ENCODE measurements around the gene HYAL2. TPM values are rescaled to one million over a fixed set of nuclear protein-coding genes. Genes with fewer than 3 reads are reported as not detected.

HYAL2 gene
- total RNA-seq: 30.0 TPM

GRCh38 chr3:50322386-50323091 lies at the start of gene HYAL2:
Gene HYAL2 (minus strand): TSS chr3:50322745. CDS start chr3:50320489, 2,256 bp downstream.

GRCh38 chr3:50358911-50359759 lies 36.6 kb upstream of the HYAL2 start, which contains the start of gene TMEM115:
Gene TMEM115 (minus strand): TSS chr3:50359521. CDS start chr3:50359063, 458 bp downstream.

GRCh38 chr3:50350527-50351322 lies 28.2 kb upstream of the HYAL2 start, which contains the start of the genes CYB561D2 and NPRL2:
Gene CYB561D2 (plus strand): TSS chr3:50350862. CDS start chr3:50351434, 572 bp downstream.
Gene NPRL2 (minus strand): TSS chr3:50350775. CDS start chr3:50350652, 123 bp downstream.

GRCh38 chr3:50345586-50346234 lies 23.2 kb upstream of the HYAL2 start, which contains the start of gene ZMYND10:
Gene ZMYND10 (minus strand): TSS chr3:50345732. CDS start chr3:50345579, 153 bp downstream.

GRCh38 chr3:50340448-50341329 lies 18.1 kb upstream of the HYAL2 start, which contains the start of gene RASSF1:
Gene RASSF1 (minus strand): TSS chr3:50340836. CDS start chr3:50340805, 31 bp downstream.

GRCh38 chr3:50327943-50328691 lies 5.6 kb upstream of the HYAL2 start, which contains the start of gene TUSC2:
Gene TUSC2 (minus strand): TSS chr3:50328223. CDS start chr3:50328099, 124 bp downstream.

GRCh38 chr3:50303013-50303815 lies 19.3 kb downstream of the HYAL2 start, which contains the start of gene HYAL1:
Gene HYAL1 (minus strand): TSS chr3:50303574. CDS start chr3:50302956, 618 bp downstream.

GRCh38 chr3:50298836-50299637 lies 23.5 kb downstream of the HYAL2 start, which contains the start of the genes HYAL3 and NAA80:
Gene HYAL3 (minus strand): TSS chr3:50299405. CDS start chr3:50295602, 3,803 bp downstream.
Gene NAA80 (minus strand): TSS chr3:50299405. CDS start chr3:50297463, 1,942 bp downstream.

GRCh38 chr3:50292159-50293078 lies 30.1 kb downstream of the HYAL2 start, which contains the start of gene IFRD2:
Gene IFRD2 (minus strand): TSS chr3:50292429. CDS start chr3:50292274, 155 bp downstream.

GRCh38 chr3:50278880-50279224 lies 43.7 kb downstream of the HYAL2 start, which contains the start of gene LSMEM2:
Gene LSMEM2 (plus strand): TSS chr3:50279087. CDS start chr3:50279114, 27 bp downstream.

GRCh38 chr3:50268703-50269451 lies 53.7 kb downstream of the HYAL2 start, which contains the start of gene SEMA3B:
Gene SEMA3B (plus strand): TSS chr3:50269147. CDS start chr3:50269241, 94 bp downstream.

All from diencephalon (tissue), 1 donor.